MM.1S (cell line): ENCODE data around the gene HS3ST2.

Experiments used
- CTCF ChIP-seq: fragments of 300-600 bp; sonication (generic); IDR thresholded peaks from 2 replicates; pipeline ENCODE4 v1.5.1; 2016; ENCODE audit warnings: antibody characterized with exemption, low read length, mixed read lengths
- EZH2 ChIP-seq: fragments of 300-600 bp; sonication (generic); optimal IDR thresholded peaks from 2 replicates; pipeline ENCODE3; 2017; ENCODE audit warnings: low read depth, mild to moderate bottlenecking, antibody characterized with exemption, low read length, mixed read lengths

DNA sequence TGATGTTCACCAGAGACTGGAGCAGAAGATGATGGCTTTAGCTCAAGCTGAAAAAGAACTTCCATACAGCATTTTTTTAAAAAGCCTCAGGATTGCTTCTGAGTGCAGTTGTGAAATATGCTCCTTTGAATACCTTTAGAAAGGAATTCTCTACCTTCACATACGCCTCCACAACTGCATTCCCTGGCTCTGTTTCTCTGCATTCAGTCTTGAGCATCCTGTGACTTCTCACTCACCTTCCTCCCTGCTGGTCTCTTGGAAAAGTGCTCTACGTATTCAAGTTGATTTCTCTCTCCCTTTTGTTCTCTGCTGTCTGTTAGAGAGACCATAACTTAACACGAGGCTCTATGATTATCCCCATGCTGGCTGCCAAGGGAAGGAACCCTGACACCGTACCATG, 34.5 kb downstream of the HS3ST2 start:
- TF ChIP-seq CTCF = no peak
- no peak for TF ChIP-seq EZH2
